Activated CD4-positive, alpha-beta T cell treated with anti-CD3 and anti-CD28 coated beads, Interleukin-2, amount 10 ng/mL, durations not matched to agents 24 days and 14 days (primary cell): ENCODE measurements around the gene GPR137. TPM values are rescaled to one million over a fixed set of nuclear protein-coding genes. Genes with fewer than 3 reads are reported as not detected.
"Not testable (repeated sequence)": the region's sequence is repeated elsewhere in the genome, so short reads cannot be mapped to it uniquely, and the experiment has no call there.

ENCODE experiments used
- DNase-seq: peaks from one replicate; pipeline ENCODE4 v3.0.0; 2022
- H3K27ac Mint-ChIP-seq: one replicate; pipeline ENCODE4 v1.8.0; 2022; ENCODE audit warnings: mild to moderate bottlenecking, mixed read lengths
- H3K27me3 Mint-ChIP-seq: one replicate; pipeline ENCODE4 v1.8.0; 2022; ENCODE audit warnings: mixed read lengths
- H3K36me3 Mint-ChIP-seq: one replicate; pipeline ENCODE4 v1.8.0; 2022; ENCODE audit warnings: low read depth, mild to moderate bottlenecking, mixed read lengths
- H3K4me1 Mint-ChIP-seq: one replicate; pipeline ENCODE4 v1.8.0; 2021; ENCODE audit warnings: mixed read lengths
- H3K4me3 Mint-ChIP-seq: one replicate; pipeline ENCODE4 v1.8.0; 2022; ENCODE audit warnings: mild to moderate bottlenecking, moderate library complexity, mixed read lengths
- H3K9me3 Mint-ChIP-seq: one replicate; pipeline ENCODE4 v1.8.0; 2021; ENCODE audit warnings: mixed read lengths
- intact Hi-C: fragments of 100-400 bp; cut with micrococcal nuclease; formaldehyde crosslinking; loops from one replicate; pipeline ENCODE4 v1.15.1; 2023
- total RNA-seq: library from RNA; stranded (reverse); gene quantifications from 2 replicates; pipeline ENCODE4 v1.2.3, GENCODE V29; 2022

Gene GPR137
- total RNA-seq, 1 donor from 2014 or later, result 45.6 TPM

GRCh38 chr11:64245401-64245796, 40.2 kb upstream of the GPR137 start:
- Mint-ChIP-seq H3K27me3 (no peaks in the 10 kb centered on the region), H3K4me1 (peaks cover 24% of the 10 kb centered on the region), H3K27ac (peak overlapping the region; percentile 94), H3K4me3 (peak overlapping the region; percentile 90), H3K9me3 (no peaks in the 10 kb centered on the region), H3K36me3 (peaks cover 23% of the 10 kb centered on the region)
- intact Hi-C loops, result loop anchor here (10.0 kb wide), 1 partner anchor 1641 kb away; the partner anchor contains the start of gene MTA2
- no peak for DNase-seq

DNA sequence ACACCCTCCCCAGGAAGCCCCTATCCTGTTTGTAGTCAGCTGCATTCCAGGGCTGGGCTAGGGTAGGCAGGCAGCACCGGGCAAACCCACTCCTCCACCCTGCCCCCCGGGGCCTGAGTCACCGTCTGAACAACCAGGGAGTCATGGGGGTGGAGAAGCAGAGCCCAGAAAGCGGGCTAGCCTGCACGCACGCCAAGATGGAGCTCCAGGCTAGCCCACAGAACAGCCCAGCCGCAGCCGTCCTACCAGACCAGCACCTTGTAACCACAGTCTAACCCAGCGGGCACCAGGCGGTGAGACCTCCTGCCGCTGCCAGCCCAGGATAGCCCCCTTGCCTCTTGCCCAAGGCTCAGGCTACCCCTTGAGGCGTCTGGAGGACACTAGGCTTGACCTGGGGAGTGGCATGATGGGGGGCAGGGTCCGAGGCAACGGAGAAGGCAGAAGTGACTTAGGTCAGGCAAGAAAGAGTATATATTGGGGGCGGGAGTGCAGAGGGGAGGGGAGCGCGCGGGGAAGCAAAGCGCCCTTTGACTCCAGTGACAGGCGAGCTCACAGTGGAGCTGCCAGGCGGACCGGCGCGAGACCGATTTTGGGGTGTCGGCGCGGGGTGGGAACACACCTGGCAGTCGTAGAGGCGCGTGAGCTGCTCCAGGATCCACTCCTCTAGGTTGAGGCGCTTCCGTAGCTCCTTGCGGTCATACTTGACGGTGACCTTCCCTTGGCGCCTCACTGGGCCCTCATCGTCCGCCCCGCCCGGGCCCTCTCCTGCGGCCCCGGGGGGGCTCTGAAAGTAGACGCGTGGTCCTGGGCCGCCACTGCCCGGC, 39.6 kb upstream of the GPR137 start:
- no peaks in the 10 kb centered on the region for H3K27me3 Mint-ChIP-seq
- H3K27ac Mint-ChIP-seq, result peak overlapping the region; percentile 94
- intact Hi-C loops, result loop anchor here (1.0 to 10.0 kb wide), 2 partner anchors 59 to 1641 kb away; partner anchors contain the start of genes ESRRA and MTA2
- peak; percentile 82 for DNase-seq
- no peaks in the 10 kb centered on the region for H3K9me3 Mint-ChIP-seq
- peaks cover 20% of the 10 kb centered on the region for H3K36me3 Mint-ChIP-seq
- H3K4me1 Mint-ChIP-seq, result peaks cover 24% of the 10 kb centered on the region
- H3K4me3 Mint-ChIP-seq, result peak overlapping the region; percentile 90

GRCh38 chr11:64246621-64246870, 39.1 kb upstream of the GPR137 start:
- H3K36me3 Mint-ChIP-seq, result peaks cover 19% of the 10 kb centered on the region
- not testable (repeated sequence) for H3K9me3 Mint-ChIP-seq, DNase-seq, H3K27me3 Mint-ChIP-seq
- H3K4me1 Mint-ChIP-seq, result peaks cover 25% of the 10 kb centered on the region
- H3K27ac Mint-ChIP-seq, result peak overlapping the region; percentile 86
- H3K4me3 Mint-ChIP-seq, result peak overlapping the region; percentile 90
- intact Hi-C loops, result loop anchor here (1.0 to 10.0 kb wide), 2 partner anchors 59 to 1642 kb away; partner anchors contain the start of genes ESRRA and MTA2

DNA sequence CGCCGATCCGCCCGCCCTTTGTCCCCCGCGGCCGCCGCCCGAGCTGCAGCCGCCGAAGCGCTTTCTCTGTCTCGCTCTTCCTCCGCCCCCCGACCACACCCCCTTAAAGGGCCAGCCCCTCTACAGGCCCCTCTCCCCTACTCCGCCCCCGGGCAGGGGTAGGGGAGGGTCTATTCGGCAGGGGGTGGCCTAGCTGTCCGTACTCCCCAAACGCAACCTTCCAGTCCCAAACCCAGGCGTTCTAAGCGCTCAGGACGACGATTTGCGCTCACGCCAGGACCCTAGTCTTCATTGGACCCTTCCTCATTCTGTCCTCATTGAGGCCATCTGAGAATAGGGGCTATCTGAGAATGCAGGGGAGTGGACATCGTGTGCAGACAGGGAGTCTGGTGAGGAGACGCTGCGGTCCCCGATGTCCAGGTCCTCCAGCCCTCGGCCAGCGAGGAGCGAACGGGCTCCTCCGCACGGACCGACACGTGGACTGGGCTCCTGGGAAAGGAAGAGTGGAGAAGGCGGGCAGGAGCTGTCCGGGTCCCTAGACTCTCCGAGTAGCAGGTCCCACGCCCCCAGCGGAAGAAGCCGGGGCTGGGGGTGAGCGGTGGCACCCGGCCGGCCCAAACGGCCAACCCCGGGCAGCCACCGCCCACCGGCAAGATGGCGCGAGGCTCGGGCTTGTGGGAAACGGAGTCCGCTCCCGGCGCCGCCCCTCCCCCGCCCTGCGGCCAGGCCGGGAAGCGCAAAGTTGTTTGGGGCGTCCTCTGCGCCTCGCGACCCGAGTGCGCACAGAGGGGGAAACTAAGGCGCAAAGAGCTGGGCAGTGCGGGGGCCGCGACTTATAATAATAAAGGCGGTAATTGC, 38.5 kb upstream of the GPR137 start, which contains the start of gene PPP1R14B:
Gene PPP1R14B (minus strand): TSS at position 73 of the 858 bp plus-strand sequence. CDS start 270 bp downstream, outside the sequence.
- Mint-ChIP-seq H3K9me3 (no peaks in the 10 kb centered on the region), H3K4me1 (peaks cover 29% of the 10 kb centered on the region)
- intact Hi-C loops, result loop anchor here (1.0 to 10.0 kb wide), 3 partner anchors 22 to 1642 kb away; partner anchors contain the start of genes ESRRA and MTA2

DNA sequence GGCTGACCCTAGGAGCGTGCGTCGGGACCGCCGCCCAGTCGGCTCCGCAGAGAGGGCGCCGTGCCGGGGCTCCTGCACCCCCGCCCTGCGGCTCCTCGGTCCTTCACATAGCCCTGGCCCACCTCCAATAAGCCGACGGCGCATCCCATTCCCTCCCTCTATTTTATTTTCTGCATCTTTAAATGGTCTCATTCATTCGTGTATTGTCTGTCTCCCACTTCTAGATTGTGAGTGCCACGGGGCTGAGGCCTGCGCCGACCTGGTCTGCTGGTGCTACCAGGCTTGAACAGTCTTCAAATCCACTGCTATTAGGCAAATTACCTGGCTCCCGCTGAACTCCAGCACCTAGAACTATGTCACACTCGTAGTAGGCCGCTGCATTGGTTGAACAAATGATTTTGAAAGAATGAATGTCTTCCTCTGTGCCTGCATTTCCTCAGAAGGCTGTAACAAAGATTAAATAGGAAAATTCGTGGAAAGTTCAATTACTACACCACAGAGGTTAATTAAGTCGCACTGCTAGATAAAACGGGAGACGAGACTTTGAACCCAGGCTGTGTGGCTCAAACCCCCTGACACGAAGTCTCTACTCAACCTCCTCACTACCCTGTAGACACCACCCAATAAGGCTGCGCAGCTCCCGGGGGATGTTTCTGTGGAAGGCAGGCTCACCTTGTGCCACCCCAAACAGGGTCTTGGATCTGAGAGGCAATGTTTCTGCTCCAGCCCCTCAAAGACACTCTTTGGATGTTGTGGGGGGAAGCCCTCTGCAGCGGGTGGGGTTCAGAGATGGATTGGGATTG, 37.7 kb upstream of the GPR137 start:
- intact Hi-C loops, result loop anchor here (1.0 to 10.0 kb wide), 2 partner anchors 21 to 1643 kb away; partner anchors contain the start of gene MTA2
- no peak for DNase-seq
- H3K27me3 Mint-ChIP-seq, result no peaks in the 10 kb centered on the region
- peaks cover 27% of the 10 kb centered on the region for H3K4me1 Mint-ChIP-seq
- no peaks in the 10 kb centered on the region for H3K9me3 Mint-ChIP-seq
- H3K27ac Mint-ChIP-seq, result no peak overlapping the region
- H3K4me3 Mint-ChIP-seq, result peak overlapping the region; percentile 90
- H3K36me3 Mint-ChIP-seq, result peaks cover 12% of the 10 kb centered on the region

More for the DNA sequence above, 38.5 kb upstream of the GPR137 start, which contains the start of gene PPP1R14B:
- Mint-ChIP-seq H3K36me3 (peaks cover 18% of the 10 kb centered on the region), H3K4me3 (peak within 1 kb of the TSS; percentile 90), H3K27me3 (no peaks in the 10 kb centered on the region), H3K27ac (peak within 1 kb of the TSS; percentile 94)
- DNase-seq, result peak; percentile 95

DNA sequence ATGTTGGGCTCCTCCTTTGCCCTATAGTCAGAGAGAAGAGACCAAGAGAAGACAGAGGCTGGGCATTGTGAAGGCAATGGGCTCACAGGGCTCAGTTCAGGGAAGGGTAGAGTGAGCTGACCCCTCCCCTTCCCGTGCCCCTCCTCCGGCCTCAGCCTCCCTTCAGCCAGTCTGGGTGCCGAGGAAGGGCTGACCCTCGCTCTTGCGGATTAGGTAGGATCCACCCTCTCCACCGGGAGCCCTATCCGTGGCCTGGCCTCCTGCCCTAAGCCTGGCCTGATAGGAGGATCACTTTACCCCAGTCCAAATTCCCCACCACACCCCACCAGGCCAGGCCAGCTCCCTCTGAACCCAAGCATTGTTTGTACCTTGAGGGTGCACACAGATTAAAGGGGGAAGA, 37.1 kb upstream of the GPR137 start:
- H3K27me3 Mint-ChIP-seq, result no peaks in the 10 kb centered on the region
- H3K36me3 Mint-ChIP-seq, result peaks cover 7% of the 10 kb centered on the region
- H3K4me1 Mint-ChIP-seq, result peaks cover 22% of the 10 kb centered on the region
- no peak for DNase-seq
- intact Hi-C loops, result loop anchor here (10.0 kb wide), 1 partner anchor 1644 kb away; the partner anchor contains the start of gene MTA2
- no peaks in the 10 kb centered on the region for H3K9me3 Mint-ChIP-seq
- no peak overlapping the region for H3K27ac Mint-ChIP-seq
- no peak overlapping the region for H3K4me3 Mint-ChIP-seq

GRCh38 chr11:64249038-64249437, 36.6 kb upstream of the GPR137 start:
- H3K27me3 Mint-ChIP-seq, result no peaks in the 10 kb centered on the region
- intact Hi-C loops, result loop anchor here (10.0 kb wide), 1 partner anchor 1644 kb away; the partner anchor contains the start of gene MTA2
- peak overlapping the region; percentile 56 for H3K27ac Mint-ChIP-seq
- no peaks in the 10 kb centered on the region for H3K9me3 Mint-ChIP-seq
- H3K4me1 Mint-ChIP-seq, result peaks cover 23% of the 10 kb centered on the region
- no peak for DNase-seq
- H3K36me3 Mint-ChIP-seq, result peaks cover 5% of the 10 kb centered on the region
- H3K4me3 Mint-ChIP-seq, result peak overlapping the region; percentile 34

- Mint-ChIP-seq H3K9me3 (no peaks in the 10 kb centered on the region), H3K36me3 (peaks cover 3% of the 10 kb centered on the region), H3K4me3 (peak overlapping the region; percentile 86), H3K27me3 (no peaks in the 10 kb centered on the region), H3K4me1 (peaks cover 23% of the 10 kb centered on the region), H3K27ac (peak overlapping the region; percentile 34)
- no peak for DNase-seq
- intact Hi-C loops, result loop anchor here (10.0 kb wide), 1 partner anchor 1645 kb away; the partner anchor contains the start of gene MTA2
Observed at GRCh38 chr11:64249563-64250414, 35.9 kb upstream of the GPR137 start.

- Mint-ChIP-seq H3K27me3 (no peaks in the 10 kb centered on the region), H3K27ac (no peak overlapping the region), H3K9me3 (no peaks in the 10 kb centered on the region), H3K4me1 (peaks cover 23% of the 10 kb centered on the region), H3K36me3 (peaks cover 6% of the 10 kb centered on the region), H3K4me3 (peak overlapping the region; percentile 86)
- intact Hi-C loops, result loop anchor here (1.0 kb wide), 2 partner anchors 18 to 54 kb away; no protein-coding TSS in a partner anchor
- DNase-seq, result no peak
Observed at GRCh38 chr11:64250415-64251015, 35.1 kb upstream of the GPR137 start.

DNA sequence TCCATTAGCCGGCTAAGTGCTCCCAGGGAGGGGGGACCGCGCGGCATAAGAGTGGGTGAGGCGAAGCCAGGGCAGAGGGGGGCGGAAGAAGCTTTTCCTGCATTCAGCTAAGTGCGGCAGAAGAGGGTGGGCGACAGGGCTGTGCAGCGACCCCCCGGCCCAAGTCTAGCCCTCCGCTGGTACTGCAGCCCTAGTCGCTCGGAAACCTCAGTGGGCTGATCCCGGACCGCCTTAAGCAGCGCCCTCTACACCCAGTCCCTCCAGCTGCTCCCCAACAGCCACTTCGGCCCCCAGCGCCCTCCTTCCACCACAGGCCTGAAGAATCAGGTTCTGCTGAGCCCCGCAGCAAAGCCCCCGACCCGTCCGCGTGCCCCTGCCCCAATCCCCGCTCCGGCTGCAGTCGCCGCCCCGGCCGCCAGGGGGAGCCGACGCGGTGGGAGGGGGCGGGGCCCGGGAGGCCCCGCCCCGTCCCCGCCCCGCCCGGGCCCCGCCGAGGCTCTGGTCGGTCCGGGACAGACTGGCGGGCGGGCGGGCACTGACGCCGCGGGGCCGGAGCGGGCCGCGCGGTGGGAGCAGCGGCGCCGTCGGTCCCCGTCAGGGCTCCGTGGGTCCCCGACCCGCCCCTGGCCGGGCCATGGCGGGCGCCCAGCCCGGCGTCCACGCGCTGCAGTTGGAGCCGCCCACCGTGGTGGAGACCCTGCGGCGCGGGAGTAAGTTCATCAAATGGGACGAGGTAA, 34.5 kb upstream of the GPR137 start, which contains the start of gene PLCB3:
Gene PLCB3 (plus strand): TSS at position 515 of the 737 bp plus-strand sequence. CDS start 120 bp downstream, at position 635.
- peak within 1 kb of the TSS; percentile 82 for H3K27ac Mint-ChIP-seq
- no peaks in the 10 kb centered on the region for H3K27me3 Mint-ChIP-seq
- DNase-seq, result peak; percentile 90
- no peaks in the 10 kb centered on the region for H3K9me3 Mint-ChIP-seq
- H3K36me3 Mint-ChIP-seq, result peaks cover 6% of the 10 kb centered on the region
- intact Hi-C loops, result loop anchor here (1.0 kb wide), 2 partner anchors 17 to 53 kb away; no protein-coding TSS in a partner anchor
- H3K4me1 Mint-ChIP-seq, result peaks cover 23% of the 10 kb centered on the region
- peak within 1 kb of the TSS; percentile 95 for H3K4me3 Mint-ChIP-seq

GRCh38 chr11:64251753-64252002, 34.0 kb upstream of the GPR137 start:
- H3K4me1 Mint-ChIP-seq, result peaks cover 23% of the 10 kb centered on the region
- peaks cover 8% of the 10 kb centered on the region for H3K36me3 Mint-ChIP-seq
- DNase-seq, result no peak
- no peaks in the 10 kb centered on the region for H3K27me3 Mint-ChIP-seq
- intact Hi-C loops, result loop anchor here (1.0 kb wide), 2 partner anchors 17 to 53 kb away; no protein-coding TSS in a partner anchor
- H3K9me3 Mint-ChIP-seq, result no peaks in the 10 kb centered on the region
- peak overlapping the region; percentile 82 for H3K27ac Mint-ChIP-seq
- H3K4me3 Mint-ChIP-seq, result peak overlapping the region; percentile 95
